Left renal cortex interstitium (tissue), 4 donors: ENCODE measurements around the gene AGXT2. TPM values are rescaled to one million over a fixed set of nuclear protein-coding genes. Genes with fewer than 3 reads are reported as not detected.
"Not testable (repeated sequence)": the region's sequence is repeated elsewhere in the genome, so short reads cannot be mapped to it uniquely, and the experiment has no call there.

Experiments used
- DNase-seq, 4 donors: peaks; one replicate each; pipeline ENCODE4 v3.0.0-alpha.2; 2013; ENCODE audit warnings: low read depth in 4 of 4, low spot score in 2 of 4, missing footprints in 1 of 4
- polyA plus RNA-seq, 4 donors: library from polyadenylated mRNA; unstranded; fragments of 120-200 nt; gene quantifications; one replicate each; pipeline ENCODE4 v1.2.1, GENCODE V29; 2013; ENCODE audit not compliant: insufficient read length in 4 of 4

Gene AGXT2
- polyA plus RNA-seq, 4 donors: 39.4 to 74.1 (median 51.8) TPM

- DNase-seq: peak in 1 of 4 donors; percentile 20
Observed at GRCh38 chr5:34977934-34978613, 69.7 kb downstream of the AGXT2 start.

DNA sequence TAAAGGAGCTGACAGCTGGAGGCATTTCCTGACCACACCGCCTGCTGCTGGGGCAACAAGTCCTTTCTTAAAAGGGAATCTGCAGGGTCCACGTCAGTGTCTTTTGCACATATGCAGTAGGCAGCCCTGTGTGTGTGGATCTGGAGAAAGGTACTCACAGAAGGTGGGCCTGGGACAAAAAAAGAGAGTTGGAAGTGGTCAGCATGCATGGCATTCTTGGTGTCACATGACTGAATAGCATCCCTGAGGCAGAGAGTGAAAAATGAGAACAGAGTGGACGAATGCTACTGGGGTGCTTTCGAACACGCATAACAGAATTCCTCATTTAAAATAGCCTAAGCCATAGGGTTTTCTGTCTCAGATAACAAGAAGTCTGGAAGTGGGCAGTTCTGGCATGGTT lies 71.4 kb downstream of the AGXT2 start:
- DNase-seq: no peak

- DNase-seq: not testable (repeated sequence)
Observed at GRCh38 chr5:34971655-34972054, 76.1 kb downstream of the AGXT2 start.

DNA sequence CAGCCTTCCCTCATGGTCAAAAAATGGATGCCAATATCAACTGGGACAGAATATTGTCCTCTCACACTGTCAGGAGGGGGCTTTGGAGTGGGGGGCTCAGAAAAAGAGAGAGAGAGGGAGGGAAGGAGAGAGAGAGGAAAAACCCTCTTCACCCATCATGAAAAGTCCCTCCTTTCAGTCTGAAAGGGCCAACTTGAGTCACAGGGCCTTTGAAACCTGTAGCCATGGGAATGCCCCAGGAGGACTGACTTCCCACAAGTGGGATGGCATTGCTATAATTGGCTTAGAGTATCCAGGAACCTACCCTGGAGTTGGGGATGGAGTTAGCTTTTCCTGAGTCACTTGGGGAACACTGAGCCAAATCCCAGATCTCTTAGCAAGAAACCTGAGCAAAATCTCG lies 77.2 kb downstream of the AGXT2 start:
- no peak for DNase-seq

- DNase-seq: no peak
Observed at GRCh38 chr5:34968258-34968657, 79.5 kb downstream of the AGXT2 start.

DNA sequence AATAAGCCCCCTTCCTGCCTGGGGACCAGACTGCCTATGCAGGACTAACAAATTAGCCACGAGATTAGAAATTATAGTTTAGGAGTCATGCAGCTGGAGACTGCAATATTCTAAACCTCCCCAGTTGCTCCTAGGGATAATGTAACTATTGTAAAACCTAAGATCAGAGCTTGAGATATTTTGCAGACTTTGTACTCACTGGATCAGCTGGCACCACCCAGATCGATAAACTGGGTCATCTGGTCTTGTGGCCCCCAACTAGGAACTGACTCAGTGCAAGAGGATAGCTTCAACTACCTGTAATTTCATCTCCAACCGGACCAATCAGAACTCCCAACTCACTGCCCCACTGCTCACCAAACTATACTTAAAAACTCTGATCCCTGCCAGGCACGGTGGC lies 80.2 kb downstream of the AGXT2 start:
- DNase-seq: no peak

GRCh38 chr5:34959323-34959722 lies 88.4 kb downstream of the AGXT2 start:
- no peak for DNase-seq

DNA sequence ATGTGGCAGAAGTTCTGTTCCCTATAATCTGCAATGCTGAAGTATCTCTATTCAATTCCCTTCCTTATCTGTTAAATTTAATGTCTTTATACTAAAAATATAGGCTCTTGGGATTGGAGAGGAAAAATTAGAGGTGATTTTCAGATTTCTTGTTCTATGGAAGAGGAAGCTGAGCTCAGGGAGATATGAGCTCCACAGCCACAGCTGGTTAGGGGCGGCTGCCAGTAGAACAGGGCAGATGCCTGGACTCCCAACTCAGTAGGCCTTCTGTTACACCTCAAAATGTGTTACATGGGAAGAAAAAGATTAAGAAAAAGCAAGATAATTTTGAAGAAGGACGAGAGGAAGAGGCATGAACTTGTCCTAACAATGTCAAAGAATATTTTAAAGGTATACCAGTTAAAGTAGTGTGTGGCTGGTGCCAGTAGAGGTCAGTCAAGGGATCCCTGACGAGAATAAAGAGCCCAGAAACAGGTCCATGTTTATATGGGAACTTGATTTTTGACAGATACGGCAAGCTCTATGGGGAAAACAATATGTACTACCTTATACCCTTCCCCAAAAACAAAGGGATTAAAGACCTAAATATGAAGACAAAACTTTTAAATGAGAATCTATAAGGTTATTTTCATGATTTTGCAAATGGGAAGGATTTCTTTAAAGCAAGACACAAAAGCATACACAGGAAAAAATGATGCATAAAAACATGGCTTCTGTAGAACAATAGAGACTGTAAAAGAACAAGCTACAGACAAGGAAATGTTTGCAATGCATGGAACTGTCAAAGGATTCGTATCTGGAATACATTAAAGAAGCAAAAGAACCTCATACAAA lies 89.7 kb downstream of the AGXT2 start:
- peak in 1 of 4 donors; percentile 27 for DNase-seq

DNA sequence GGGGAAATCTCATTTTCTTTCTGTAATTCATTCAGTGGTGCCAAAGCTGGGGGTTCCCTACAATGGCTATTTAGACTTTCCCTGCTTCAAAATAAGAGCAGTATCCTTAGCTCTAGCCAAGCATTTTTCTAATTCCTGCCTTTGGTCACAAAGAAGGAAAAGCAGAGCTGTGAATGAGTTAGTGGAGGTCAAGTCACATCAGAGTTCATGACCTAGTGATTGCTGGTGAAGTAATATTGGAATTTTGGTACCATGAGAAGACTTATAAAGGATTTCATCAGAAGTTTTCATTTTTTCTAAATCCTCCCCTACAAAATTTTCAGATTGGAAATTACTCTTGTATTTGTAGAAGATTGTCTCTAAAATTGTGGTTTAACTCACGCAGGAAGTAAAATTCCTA lies 90.4 kb downstream of the AGXT2 start:
- DNase-seq: no peak

Other genes starting within 250 kb of the AGXT2 start
- 1 to 10 TPM; 3.2 to 4.5 (median 3.8) TPM for gene TTC23L, start 208.8 kb downstream of the AGXT2 start, polyA plus RNA-seq
- gene RAD1, start 132.4 kb downstream of the AGXT2 start, polyA plus RNA-seq: 10 to 100 TPM; 33.1 to 39.0 (median 34.4) TPM
- gene BRIX1, start 132.2 kb downstream of the AGXT2 start, polyA plus RNA-seq: 10 to 100 TPM; 46.7 to 54.4 (median 52.1) TPM
- gene DNAJC21, start 118.4 kb downstream of the AGXT2 start, polyA plus RNA-seq: 10 to 100 TPM; 63.8 to 87.1 (median 77.7) TPM
- gene PRLR, start 182.5 kb upstream of the AGXT2 start, polyA plus RNA-seq: 10 to 100 TPM; 22.8 to 47.8 (median 38.7) TPM